K562 (cell line): ENCODE measurements around the gene LRRC51. TPM values are rescaled to one million over a fixed set of nuclear protein-coding genes. Genes with fewer than 3 reads are reported as not detected.

Experiments
- ATAC-seq: fragments of 200-7000 bp; cut with Tn5 transposase; 3 replicates; pipeline ENCODE4 v1.9.1; 2020; ENCODE audit warnings: moderate library complexity
- BruUV-seq: library from RNA; stranded (reverse); fragments of 400-500 nt; replicated peaks from 2 replicates; lab custom pipeline; 2021; lab: Mats Ljungman, UMichigan
- CTCF ChIA-PET: fragments of 300-600 bp; formaldehyde crosslinking; extraction: SDS; loops from one replicate; lab custom pipeline; 2021; ENCODE audit warnings: low intra/inter-chr PET ratio; lab: Yijun Ruan, JAX
- POLR2A ChIA-PET: fragments of 300-600, 350-650 bp; sonication (Branson Sonifier 250); formaldehyde crosslinking; extraction: SDS; loops from one replicate; lab custom pipeline; 2021; ENCODE audit warnings: antibody characterized with exemption, inconsistent platforms; lab: Yijun Ruan, JAX
- DNase-seq, 4 experiments: peaks; one replicate each; pipeline versions ENCODE4 v3.0.0 to v3.0.0-alpha.2; 2011 to 2018; ENCODE audit warnings: low spot score in 3 of 4, mixed read lengths in 3 of 4; ENCODE audit errors: extremely low read depth in 1 of 4
- FAIRE-seq: peaks from 2 replicates; lab custom pipeline; 2011; peaks lifted over from hg19 to GRCh38; lab: Jason Lieb, UNC
- H2AFZ ChIP-seq: 2 replicates; pipeline ENCODE4 v1.6.0; 2011; ENCODE audit warnings: low read depth, low read length, control low read depth, inconsistent platforms
- H3K27ac ChIP-seq: fragments of 200-600 bp; 3 replicates; pipeline ENCODE4 v1.8.0; 2011; ENCODE audit warnings: low read depth, mild to moderate bottlenecking, control low read depth, inconsistent platforms, low read length, moderate library complexity, mixed read lengths; ENCODE audit errors: extremely low read depth
- H3K27me3 ChIP-seq, 2 experiments: fragments of 300-600 bp in 1 of 2; 2 replicates in 1 of 2; 3 replicates in 1 of 2; pipeline versions ENCODE4 v1.6.0 to v1.8.0; 2011; ENCODE audit warnings: inconsistent platforms in 2 of 2, low read length in 2 of 2, mild to moderate bottlenecking in 1 of 2, mixed read lengths in 1 of 2, moderate library complexity in 1 of 2; ENCODE audit not compliant: control insufficient read depth in 2 of 2, insufficient read depth in 2 of 2
- H3K36me3 ChIP-seq: fragments of 300-600 bp; 3 replicates; pipeline ENCODE4 v1.8.0; 2011; ENCODE audit warnings: mild to moderate bottlenecking, low read length, inconsistent platforms; ENCODE audit not compliant: control insufficient read depth, insufficient read depth
- H3K4me1 ChIP-seq, 2 experiments: fragments of 200-600 bp in 1 of 2; replicated peaks in 1 of 2; 2 replicates in 1 of 2; 3 replicates in 1 of 2; pipeline versions ENCODE4 v1.5.1 to v1.8.0; 2011; ENCODE audit warnings: inconsistent platforms in 2 of 2, low read length in 2 of 2, mild to moderate bottlenecking in 1 of 2, mixed read lengths in 1 of 2, moderate library complexity in 1 of 2; ENCODE audit not compliant: control insufficient read depth in 2 of 2, insufficient read depth in 2 of 2
- H3K4me2 ChIP-seq: 2 replicates; pipeline ENCODE4 v1.6.1; 2011; ENCODE audit warnings: low read length, control low read depth, inconsistent platforms, mixed read lengths; ENCODE audit not compliant: insufficient read depth
- H3K4me3 ChIP-seq: fragments of 200-600 bp; sonication (generic), shearing (Covaris generic); 2 replicates; pipeline ENCODE4 v1.5.1; 2016; ENCODE audit warnings: control low read depth, inconsistent platforms
- H3K79me2 ChIP-seq: fragments of 200-600 bp; 3 replicates; pipeline ENCODE4 v1.8.0; 2011; ENCODE audit warnings: low read length, inconsistent platforms; ENCODE audit not compliant: control insufficient read depth, insufficient read depth
- H3K9ac ChIP-seq, 2 experiments: 2 replicates each; pipeline versions ENCODE4 v1.6.0 to v1.6.1; 2011; ENCODE audit warnings: low read depth in 2 of 2, low read length in 2 of 2, control low read depth in 1 of 2, inconsistent platforms in 1 of 2, mild to moderate bottlenecking in 1 of 2, mixed read lengths in 1 of 2; ENCODE audit not compliant: insufficient read depth in 1 of 2
- H3K9me1 ChIP-seq: one replicate; pipeline ENCODE4 v1.6.0; 2011; ENCODE audit warnings: inconsistent platforms, mild to moderate bottlenecking, low read length, moderate library complexity; ENCODE audit not compliant: control insufficient read depth, insufficient read depth
- H3K9me3 ChIP-seq: replicated peaks from 2 replicates; pipeline ENCODE4 v1.5.1; 2011; ENCODE audit warnings: low read depth, low read length, inconsistent platforms; ENCODE audit not compliant: control insufficient read depth, insufficient read depth
- H4K20me1 ChIP-seq: replicated peaks from 2 replicates; pipeline ENCODE4 v1.6.1; 2011; ENCODE audit warnings: low read length, inconsistent platforms, mixed read lengths; ENCODE audit not compliant: control insufficient read depth, insufficient read depth
- EWSR1 ChIP-seq: fragments of 450-650 bp; IDR thresholded peaks from 2 replicates; pipeline ENCODE4 v1.6.1; 2018; ENCODE audit warnings: borderline replicate concordance, mild to moderate bottlenecking, low read depth, moderate library complexity; ENCODE audit not compliant: partially characterized antibody
- PCBP2 ChIP-seq: fragments of 200-400 bp; formaldehyde crosslinking; IDR thresholded peaks from 2 replicates; pipeline ENCODE4 v1.6.1; 2018; ENCODE audit warnings: low read length, low read depth, mild to moderate bottlenecking, moderate library complexity; ENCODE audit not compliant: poor library complexity, severe bottlenecking
- PTBP1 ChIP-seq: fragments of 200-400 bp; formaldehyde crosslinking; IDR thresholded peaks from 2 replicates; pipeline ENCODE4 v1.6.1; 2017; ENCODE audit warnings: low read depth, low read length
- RBM25 ChIP-seq: fragments of 200-400 bp; formaldehyde crosslinking; IDR thresholded peaks from 2 replicates; pipeline ENCODE4 v1.6.1; 2018; ENCODE audit warnings: low read length, low read depth, moderate library complexity; ENCODE audit not compliant: severe bottlenecking
- SP1 ChIP-seq: sonication (generic); formaldehyde crosslinking; IDR thresholded peaks from 2 replicates; pipeline ENCODE4 v1.8.1; 2022; ENCODE audit warnings: mild to moderate bottlenecking, missing genetic modification reagents
- TCF7L2 ChIP-seq: fragments of 150-350 bp; IDR thresholded peaks from 2 replicates; pipeline ENCODE4 v1.6.1; 2016; ENCODE audit warnings: low read depth, mild to moderate bottlenecking, low read length, moderate library complexity
- ZFP91 ChIP-seq: sonication (generic); formaldehyde crosslinking; IDR thresholded peaks from 2 replicates; pipeline ENCODE4 v1.8.0; 2022; ENCODE audit warnings: mild to moderate bottlenecking, missing genetic modification reagents
- ZNF280A ChIP-seq: fragments of 450-650 bp; IDR thresholded peaks from 2 replicates; pipeline ENCODE4 v1.6.1; 2018; ENCODE audit warnings: mild to moderate bottlenecking, low read depth; ENCODE audit not compliant: partially characterized antibody
- ZNF407 ChIP-seq: fragments of 450-650 bp; IDR thresholded peaks from 2 replicates; pipeline ENCODE4 v1.6.1; 2016; ENCODE audit warnings: low read depth
- ZNF76 ChIP-seq: fragments of 250-450 bp; sonication (Bioruptor Pico); IDR thresholded peaks from 2 replicates; pipeline ENCODE4 v1.4.0; 2020; ENCODE audit warnings: mild to moderate bottlenecking, moderate library complexity, borderline replicate concordance
- WGBS: fragments of 100-300 bp; shearing (Covaris generic); methylation state at CpG from one replicate; pipeline ENCODE4 v1.1.6; 2016; ENCODE audit warnings: low coverage, mixed read lengths; ENCODE audit not compliant: insufficient coverage; ENCODE audit errors: missing lambda C conversion rate; 5-methylcytosine and 5-hydroxymethylcytosine counted together
- in situ Hi-C: fragments of 300-500 bp; cut with MboI; formaldehyde crosslinking; loops from 4 replicates; pipeline ENCODE4 v1.15.0; 2018; ENCODE audit warnings: inconsistent platforms, mixed read lengths
- intact Hi-C: fragments of 100-400 bp; cut with micrococcal nuclease; formaldehyde crosslinking; loops from 2 replicates; pipeline ENCODE4 v1.14.2; 2022
- polyA plus RNA-seq, 8 experiments: library from polyadenylated mRNA; depleted of rRNA in 4 of 8; stranded (reverse) in 5 of 8; unstranded in 3 of 8; fragments of >200 nt; fragmentation: Nextera tagmentation in 2 of 8; fragmentation: Illumina TruSeq in 1 of 8; extraction: Ambion mirVana in 2 of 8; extraction: Trizol in 1 of 8; gene quantifications; 2 replicates each; pipeline versions ENCODE4 v1.2.1 to v1.2.3, GENCODE V29; 2011 to 2014; ENCODE audit warnings: inconsistent platforms in 1 of 8, missing spikeins in 1 of 8
- total RNA-seq, 7 experiments: library from RNA; depleted of rRNA in 6 of 7; stranded (reverse); fragments of >200 nt in 6 of 7; fragmentation: Illumina TruSeq in 2 of 7; extraction: Trizol in 2 of 7; gene quantifications; 2 replicates each; pipeline versions ENCODE4 v1.2.1 to v1.2.3, GENCODE V29; 2011 to 2021; ENCODE audit warnings: low replicate concordance in 1 of 7

The LRRC51 gene
- total and polyA plus RNA-seq, 9 of the 15 experiments (the other 6 are each of a cell fraction or from before 2014, with no cell fraction given) = 4.7 to 10.6 (median 5.6) TPM

GRCh38 chr11:72102162-72102561 lies 21.5 kb downstream of the LRRC51 start:
- POLR2A ChIA-PET = interaction anchor here (0.7 to 3.4 kb wide), 7 partner anchors 9 to 209 kb away, joined by 3 to 21 read pairs (median 13); partner anchors contain the start of gene ANAPC15
- peak overlapping the region; percentile 96 to 98 for H3K9ac ChIP-seq
- WGBS = 0% methylated on average over 4 of the region's 4 CpGs
- intact Hi-C loops = loop anchor here (5.0 kb wide), 1 partner anchor 330 kb away; the partner anchor contains the start of gene CLPB
- H3K4me2 ChIP-seq = peak overlapping the region; percentile 95
- peaks cover 43% of the 10 kb centered on the region for H3K79me2 ChIP-seq
- no peak for FAIRE-seq
- peak overlapping the region; percentile 95 for H3K27ac ChIP-seq
- peak in 1 of 4 experiments; percentile 14 for DNase-seq
- H3K4me3 ChIP-seq = peak overlapping the region; percentile 77
- TSS peak; percentile 62 for BruUV-seq
- H3K9me3 ChIP-seq = no peaks in the 10 kb centered on the region
- peaks cover 14 to 39% of the 10 kb centered on the region in 2 experiments for H3K4me1 ChIP-seq
- no peak overlapping the region for H2AFZ ChIP-seq
- H3K36me3 ChIP-seq = peaks cover 50% of the 10 kb centered on the region
- no peak; the same call in 2 of the 3 replicates for ATAC-seq
- H4K20me1 ChIP-seq = no peaks in the 10 kb centered on the region
- H3K9me1 ChIP-seq = no peaks in the 10 kb centered on the region
- CTCF ChIA-PET = no interaction called here
- no peaks in the 10 kb centered on the region for H3K27me3 ChIP-seq
- in situ Hi-C loops = no loop called here
- TF ChIP-seq PTBP1 (no peak), TCF7L2 (no peak), EWSR1 (no peak), ZNF76 (no peak), ZNF407 (no peak), ZFP91 (no peak), RBM25 (no peak), ZNF280A (no peak), SP1 (peak; percentile 46; the same call in 1 of the 2 replicates), PCBP2 (no peak)
